K562 (cell line): ENCODE results near the gene PAFAH1B2. TPM values are rescaled to one million over a fixed set of nuclear protein-coding genes. Genes with fewer than 3 reads are reported as not detected.
A peak's percentile ranks its signal among the peaks of the same experiment; 100 is the strongest.

Source experiments
- BRD9 ChIP-seq: fragments of 450-650 bp; IDR thresholded peaks from 2 replicates; pipeline ENCODE4 v1.6.1; 2018; ENCODE audit warnings: low read depth; ENCODE audit not compliant: partially characterized antibody
- CHD7 ChIP-seq: fragments of 200-600 bp; sonication (generic); IDR thresholded peaks from one replicate; pipeline ENCODE4 v1.6.1; 2012; ENCODE audit warnings: mild to moderate bottlenecking, low read depth, low read length, inconsistent platforms
- DACH1 ChIP-seq: fragments of 450-650 bp; IDR thresholded peaks from 2 replicates; pipeline ENCODE4 v1.6.1; 2018; ENCODE audit not compliant: partially characterized antibody
- DIDO1 ChIP-seq: fragments of 450-650 bp; IDR thresholded peaks from 2 replicates; pipeline ENCODE4 v1.6.1; 2016; ENCODE audit warnings: low read depth, missing biosample characterization, missing genetic modification characterization
- FOXM1 ChIP-seq, 2 experiments: fragments of 450-650 bp in 1 of 2; sonication (generic) in 1 of 2; formaldehyde crosslinking in 1 of 2; IDR thresholded peaks; 2 replicates each; pipeline versions ENCODE4 v1.6.1 to v1.9.0; 2017 to 2022; ENCODE audit warnings: low read depth in 2 of 2, mild to moderate bottlenecking in 2 of 2, missing genetic modification reagents in 1 of 2, moderate library complexity in 1 of 2
- FUS ChIP-seq: fragments of 200-400 bp; formaldehyde crosslinking; optimal IDR thresholded peaks from 2 replicates; pipeline ENCODE3; 2017; ENCODE audit warnings: low read depth, low read length
- NFIX ChIP-seq: fragments of 250-450 bp; sonication (Bioruptor Pico); IDR thresholded peaks from 2 replicates; pipeline ENCODE4 v1.4.0; 2020; ENCODE audit warnings: low read depth, mild to moderate bottlenecking, moderate library complexity
- PHB2 ChIP-seq: fragments of 450-650 bp; IDR thresholded peaks from 2 replicates; pipeline ENCODE4 v1.6.1; 2017; ENCODE audit warnings: low read depth
- POLR2B ChIP-seq: fragments of 450-650 bp; IDR thresholded peaks from 2 replicates; pipeline ENCODE4 v1.6.1; 2018; ENCODE audit warnings: low read depth; ENCODE audit not compliant: partially characterized antibody
- RB1 ChIP-seq: fragments of 450-650 bp; IDR thresholded peaks from 2 replicates; pipeline ENCODE4 v1.6.1; 2017; ENCODE audit warnings: low read depth, mild to moderate bottlenecking
- RCOR1 ChIP-seq, 2 experiments: IDR thresholded peaks; 2 replicates each; pipeline ENCODE4 v1.6.1; 2012; ENCODE audit warnings: low read depth in 2 of 2, low read length in 2 of 2, borderline replicate concordance in 1 of 2, improper control_type of control experiment in 1 of 2
- SIN3A ChIP-seq, 2 experiments: fragments of 150-350 bp in 1 of 2; IDR thresholded peaks; 2 replicates each; pipeline ENCODE4 v1.6.1; 2011 to 2016; ENCODE audit warnings: borderline replicate concordance in 2 of 2, low read depth in 2 of 2, low read length in 2 of 2, mild to moderate bottlenecking in 2 of 2, moderate library complexity in 2 of 2; ENCODE audit not compliant: control insufficient read depth in 1 of 2
- SOX6 ChIP-seq: fragments of 450-650 bp; IDR thresholded peaks from 2 replicates; pipeline ENCODE4 v1.6.1; 2014; ENCODE audit warnings: mild to moderate bottlenecking
- ZEB2 ChIP-seq: fragments of 450-650 bp; IDR thresholded peaks from 2 replicates; pipeline ENCODE4 v1.6.1; 2016
- ZNF316 ChIP-seq: fragments of 450-650 bp; IDR thresholded peaks from 2 replicates; pipeline ENCODE4 v1.6.1; 2016
- polyA plus RNA-seq, 8 experiments: library from polyadenylated mRNA; depleted of rRNA in 4 of 8; stranded (reverse) in 5 of 8; unstranded in 3 of 8; fragments of >200 nt; fragmentation: Nextera tagmentation in 2 of 8; fragmentation: Illumina TruSeq in 1 of 8; extraction: Ambion mirVana in 2 of 8; extraction: Trizol in 1 of 8; gene quantifications; 2 replicates each; pipeline versions ENCODE4 v1.2.1 to v1.2.3, GENCODE V29; 2011 to 2014; ENCODE audit warnings: inconsistent platforms in 1 of 8, missing spikeins in 1 of 8
- total RNA-seq, 7 experiments: library from RNA; depleted of rRNA in 6 of 7; stranded (reverse); fragments of >200 nt in 6 of 7; fragmentation: Illumina TruSeq in 2 of 7; extraction: Trizol in 2 of 7; gene quantifications; 2 replicates each; pipeline versions ENCODE4 v1.2.1 to v1.2.3, GENCODE V29; 2011 to 2021; ENCODE audit warnings: low replicate concordance in 1 of 7

The PAFAH1B2 gene
- total and polyA plus RNA-seq, 9 of the 15 experiments (the other 6 are each of a cell fraction or from before 2014, with no cell fraction given): 27.8 to 94.7 (median 64.9) TPM

- TF ChIP-seq CHD7 (no peak), BRD9 (no peak), ZEB2 (no peak), PHB2 (no peak), SOX6 (peak; percentile 23; the same call in 1 of the 2 replicates), DIDO1 (tag) (no peak), ZNF316 (no peak), SIN3A (IDR thresholded peaks at IDR 0.05; ENCODE audit: borderline replicate concordance in 2 of 2, control insufficient read depth in 1 of 2, low read depth in 2 of 2, low read length in 2 of 2) (peak in 1 of 2 experiments; percentile 41; a peak in 1 of 4 replicates), RB1 (0 out of 2 replicates have a peak, but pooled peaks have one; percentile 44), NFIX (CRISPR knock-in tag) (no peak), FUS (no peak), DACH1 (no peak), POLR2B (peak; percentile 48), FOXM1 (IDR thresholded peaks at IDR 0.05; ENCODE audit: low read depth) (peak; percentile 92), FOXM1 (CRISPR knock-in tag; IDR thresholded peaks at IDR 0.05; ENCODE audit: low read depth) (no peak), RCOR1 (IDR thresholded peaks at IDR 0.05; ENCODE audit: borderline replicate concordance in 1 of 2, low read depth in 2 of 2, low read length in 2 of 2) (peak in 1 of 2 experiments; percentile 82; a peak in 2 of 4 replicates)
Observed at GRCh38 chr11:117178210-117179034, 34.3 kb downstream of the PAFAH1B2 start, which contains the start of gene SIDT2 (continued).
